AG04449 (cell line): ENCODE data around the gene SPEM2.

ENCODE experiments used
- CTCF ChIA-PET: fragments of 350-600 bp; formaldehyde crosslinking; extraction: SDS; loops from one replicate; lab custom pipeline; 2021; ENCODE audit warnings: antibody characterized with exemption; lab: Yijun Ruan, JAX
- POLR2A ChIA-PET: fragments of 400-600, 350-600 bp; formaldehyde crosslinking; extraction: SDS; loops from one replicate; lab custom pipeline; 2020; ENCODE audit warnings: antibody characterized with exemption, inconsistent platforms; lab: Yijun Ruan, JAX
- DNase-seq: peaks from one replicate; pipeline ENCODE4 v3.0.0-alpha.2; 2010; ENCODE audit warnings: low read depth, low spot score
- H3K4me3 ChIP-seq: 2 replicates; pipeline ENCODE4 v1.5.1; 2011; ENCODE audit warnings: low read depth, mild to moderate bottlenecking, control low read depth, low read length
- TF ChIP-seq, protein P1 (sequence below): IDR thresholded peaks from one replicate; pipeline ENCODE4 v1.5.1; 2011; ENCODE audit warnings: mild to moderate bottlenecking, moderate library complexity, low read length, control low read depth, inconsistent platforms; ENCODE audit not compliant: insufficient read depth; ENCODE audit errors: missing control alignments

SPEM2 gene

DNA sequence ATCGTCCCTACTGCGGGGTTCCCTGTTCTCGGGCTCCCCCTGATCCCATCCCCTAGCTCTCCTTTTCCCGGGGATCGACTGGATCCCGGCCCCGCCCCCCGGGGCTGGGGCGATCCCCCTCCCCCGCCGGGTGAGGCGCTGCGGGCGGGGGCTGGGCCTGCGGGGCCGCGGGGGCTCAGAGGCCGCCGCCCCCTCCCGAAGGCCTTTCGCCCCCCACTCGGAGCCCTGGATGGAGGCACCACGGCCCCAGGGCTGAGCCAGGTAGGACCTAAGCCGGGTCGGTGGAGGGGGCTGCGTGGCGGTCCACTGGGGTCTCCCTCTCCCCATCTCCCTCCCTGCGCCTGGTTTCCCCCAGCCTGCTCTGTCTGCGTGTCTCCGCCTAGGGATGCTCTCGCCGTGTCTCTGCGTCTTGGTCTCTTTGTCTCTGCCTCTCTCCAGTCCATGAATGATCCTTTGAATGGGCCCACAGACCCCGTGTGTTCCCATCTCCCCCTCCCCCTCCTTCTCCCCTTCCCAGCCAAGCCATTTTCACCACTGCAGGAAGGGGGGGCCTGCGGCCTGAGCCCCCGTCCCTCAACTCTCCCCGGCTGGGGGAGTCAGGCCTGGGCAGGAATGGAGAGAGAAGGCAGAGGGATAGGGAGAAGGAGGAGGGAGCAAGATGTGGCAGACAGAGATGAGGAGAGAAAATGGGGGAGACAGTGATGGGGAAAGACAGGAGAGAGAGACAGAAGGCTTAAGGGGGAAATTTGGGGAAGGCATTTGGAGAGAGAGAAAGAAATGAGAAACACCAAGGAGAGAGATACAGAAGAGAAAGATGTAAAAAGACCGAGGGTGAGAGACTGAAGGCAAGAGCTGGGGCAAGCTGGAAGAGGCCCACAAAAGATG is 19.8 kb upstream of the SPEM2 start:
- H3K4me3 ChIP-seq, result peak overlapping the region; percentile 83
- DNase-seq, result no peak
- ChIA-PET CTCF (interaction anchor here (0.7 to 2.0 kb wide), 2 partner anchors 31 to 155 kb away, joined by 3 to 12 read pairs; partner anchors contain the start of gene TMEM102), POLR2A (interaction anchor here (0.7 to 1.3 kb wide), 3 partner anchors 18 to 57 kb away, joined by 3 to 6 read pairs (median 3); partner anchors contain the start of gene SPEM2)
- TF ChIP-seq, protein P1, sequence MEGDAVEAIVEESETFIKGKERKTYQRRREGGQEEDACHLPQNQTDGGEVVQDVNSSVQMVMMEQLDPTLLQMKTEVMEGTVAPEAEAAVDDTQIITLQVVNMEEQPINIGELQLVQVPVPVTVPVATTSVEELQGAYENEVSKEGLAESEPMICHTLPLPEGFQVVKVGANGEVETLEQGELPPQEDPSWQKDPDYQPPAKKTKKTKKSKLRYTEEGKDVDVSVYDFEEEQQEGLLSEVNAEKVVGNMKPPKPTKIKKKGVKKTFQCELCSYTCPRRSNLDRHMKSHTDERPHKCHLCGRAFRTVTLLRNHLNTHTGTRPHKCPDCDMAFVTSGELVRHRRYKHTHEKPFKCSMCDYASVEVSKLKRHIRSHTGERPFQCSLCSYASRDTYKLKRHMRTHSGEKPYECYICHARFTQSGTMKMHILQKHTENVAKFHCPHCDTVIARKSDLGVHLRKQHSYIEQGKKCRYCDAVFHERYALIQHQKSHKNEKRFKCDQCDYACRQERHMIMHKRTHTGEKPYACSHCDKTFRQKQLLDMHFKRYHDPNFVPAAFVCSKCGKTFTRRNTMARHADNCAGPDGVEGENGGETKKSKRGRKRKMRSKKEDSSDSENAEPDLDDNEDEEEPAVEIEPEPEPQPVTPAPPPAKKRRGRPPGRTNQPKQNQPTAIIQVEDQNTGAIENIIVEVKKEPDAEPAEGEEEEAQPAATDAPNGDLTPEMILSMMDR, result no peak

- ChIA-PET POLR2A (interaction anchor here (0.7 to 1.3 kb wide), 3 partner anchors 17 to 58 kb away, joined by 3 to 6 read pairs (median 3); partner anchors contain the start of gene SPEM2), CTCF (interaction anchor here (0.7 to 2.0 kb wide), 3 partner anchors 17 to 154 kb away, joined by 3 to 12 read pairs (median 3); partner anchors contain the start of gene TMEM102)
- no peak for DNase-seq
- TF ChIP-seq, protein P1, result no peak
- peak overlapping the region; percentile 83 for H3K4me3 ChIP-seq
Observed at GRCh38 chr17:7406235-7406825, 19.1 kb upstream of the SPEM2 start.

- POLR2A ChIA-PET, result interaction anchor here (0.6 to 1.3 kb wide), 2 partner anchors 17 to 48 kb away, joined by 3 read pairs; no protein-coding TSS in a partner anchor
- DNase-seq, result no peak
- peak overlapping the region; percentile 36; the same call in 1 of the 2 replicates for H3K4me3 ChIP-seq
- TF ChIP-seq, protein P1, result no peak
- CTCF ChIA-PET, result interaction anchor here (1.0 to 2.0 kb wide), 3 partner anchors 29 to 281 kb away, joined by 3 to 12 read pairs (median 3); partner anchors contain the start of genes TMEM102 and WRAP53
Observed at GRCh38 chr17:7407082-7407481, 18.3 kb upstream of the SPEM2 start.

GRCh38 chr17:7407485-7408251 is 17.7 kb upstream of the SPEM2 start, which contains the start of gene NLGN2:
Gene NLGN2, plus strand, starts transcription at chr17:7407845. Its CDS starts 411 bp downstream, at chr17:7408256.
- CTCF ChIA-PET, result interaction anchor here (1.0 to 2.0 kb wide), 3 partner anchors 29 to 280 kb away, joined by 3 to 12 read pairs (median 3); partner anchors contain the start of genes TMEM102 and WRAP53

DNA sequence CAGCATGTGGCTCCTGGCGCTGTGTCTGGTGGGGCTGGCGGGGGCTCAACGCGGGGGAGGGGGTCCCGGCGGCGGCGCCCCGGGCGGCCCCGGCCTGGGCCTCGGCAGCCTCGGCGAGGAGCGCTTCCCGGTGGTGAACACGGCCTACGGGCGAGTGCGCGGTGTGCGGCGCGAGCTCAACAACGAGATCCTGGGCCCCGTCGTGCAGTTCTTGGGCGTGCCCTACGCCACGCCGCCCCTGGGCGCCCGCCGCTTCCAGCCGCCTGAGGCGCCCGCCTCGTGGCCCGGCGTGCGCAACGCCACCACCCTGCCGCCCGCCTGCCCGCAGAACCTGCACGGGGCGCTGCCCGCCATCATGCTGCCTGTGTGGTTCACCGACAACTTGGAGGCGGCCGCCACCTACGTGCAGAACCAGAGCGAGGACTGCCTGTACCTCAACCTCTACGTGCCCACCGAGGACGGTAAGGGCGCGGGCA is 17.1 kb upstream of the SPEM2 start:
- ChIA-PET CTCF (interaction anchor here (1.0 to 1.3 kb wide), 2 partner anchors 52 to 280 kb away, joined by 3 read pairs; partner anchors contain the start of gene WRAP53), POLR2A (no interaction called here)
- TF ChIP-seq, protein P1, result no peak
- DNase-seq, result no peak
- H3K4me3 ChIP-seq, result no peak overlapping the region

More at GRCh38 chr17:7407485-7408251, 17.7 kb upstream of the SPEM2 start, which contains the start of gene NLGN2:
- POLR2A ChIA-PET, result interaction anchor here (0.6 kb wide), 1 partner anchor 47 kb away, joined by 3 read pairs; no protein-coding TSS in a partner anchor
- TF ChIP-seq, protein P1, result no peak
- no peak for DNase-seq
- peak within 1 kb of the TSS; percentile 36 for H3K4me3 ChIP-seq
